ENCODE measurements around the gene HIRIP3. TPM values are rescaled to one million over a fixed set of nuclear protein-coding genes. Genes with fewer than 3 reads are reported as not detected.

The HIRIP3 gene
- total and polyA plus RNA-seq, 2 donors from 2014 or later = 16.0 to 18.7 TPM

DNA sequence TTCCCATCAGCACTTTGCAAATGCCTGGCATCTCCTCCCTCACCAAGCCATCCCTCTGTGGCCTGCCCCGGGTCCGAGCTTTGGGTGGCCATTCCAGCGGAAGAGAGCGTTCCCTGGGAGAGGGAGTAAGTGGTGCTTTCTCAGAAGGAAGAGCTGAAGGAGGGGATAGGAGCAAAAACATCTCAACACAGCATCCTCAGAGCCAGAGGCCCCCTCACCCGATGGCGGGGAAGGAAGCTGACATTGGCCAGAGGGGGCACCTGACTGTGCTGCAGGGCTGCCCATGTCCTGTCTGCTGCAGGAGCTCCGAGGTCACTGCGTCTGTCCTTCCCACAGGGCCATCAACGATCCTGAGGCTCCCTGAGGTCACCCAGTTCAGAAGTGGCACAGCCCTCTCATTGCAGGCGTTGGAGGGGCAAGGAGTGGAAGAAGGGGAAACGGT, 36.1 kb upstream of the HIRIP3 start:
- H3K27me3 ChIP-seq (ENCODE audit: control insufficient read depth, insufficient read depth, low read length) = peaks cover 3% of the 10 kb centered on the region
- TF ChIP-seq, protein P1, sequence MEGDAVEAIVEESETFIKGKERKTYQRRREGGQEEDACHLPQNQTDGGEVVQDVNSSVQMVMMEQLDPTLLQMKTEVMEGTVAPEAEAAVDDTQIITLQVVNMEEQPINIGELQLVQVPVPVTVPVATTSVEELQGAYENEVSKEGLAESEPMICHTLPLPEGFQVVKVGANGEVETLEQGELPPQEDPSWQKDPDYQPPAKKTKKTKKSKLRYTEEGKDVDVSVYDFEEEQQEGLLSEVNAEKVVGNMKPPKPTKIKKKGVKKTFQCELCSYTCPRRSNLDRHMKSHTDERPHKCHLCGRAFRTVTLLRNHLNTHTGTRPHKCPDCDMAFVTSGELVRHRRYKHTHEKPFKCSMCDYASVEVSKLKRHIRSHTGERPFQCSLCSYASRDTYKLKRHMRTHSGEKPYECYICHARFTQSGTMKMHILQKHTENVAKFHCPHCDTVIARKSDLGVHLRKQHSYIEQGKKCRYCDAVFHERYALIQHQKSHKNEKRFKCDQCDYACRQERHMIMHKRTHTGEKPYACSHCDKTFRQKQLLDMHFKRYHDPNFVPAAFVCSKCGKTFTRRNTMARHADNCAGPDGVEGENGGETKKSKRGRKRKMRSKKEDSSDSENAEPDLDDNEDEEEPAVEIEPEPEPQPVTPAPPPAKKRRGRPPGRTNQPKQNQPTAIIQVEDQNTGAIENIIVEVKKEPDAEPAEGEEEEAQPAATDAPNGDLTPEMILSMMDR (IDR thresholded peaks at IDR 0.05; ENCODE audit: borderline replicate concordance, extremely low read depth, insufficient read depth) = no peak

DNA sequence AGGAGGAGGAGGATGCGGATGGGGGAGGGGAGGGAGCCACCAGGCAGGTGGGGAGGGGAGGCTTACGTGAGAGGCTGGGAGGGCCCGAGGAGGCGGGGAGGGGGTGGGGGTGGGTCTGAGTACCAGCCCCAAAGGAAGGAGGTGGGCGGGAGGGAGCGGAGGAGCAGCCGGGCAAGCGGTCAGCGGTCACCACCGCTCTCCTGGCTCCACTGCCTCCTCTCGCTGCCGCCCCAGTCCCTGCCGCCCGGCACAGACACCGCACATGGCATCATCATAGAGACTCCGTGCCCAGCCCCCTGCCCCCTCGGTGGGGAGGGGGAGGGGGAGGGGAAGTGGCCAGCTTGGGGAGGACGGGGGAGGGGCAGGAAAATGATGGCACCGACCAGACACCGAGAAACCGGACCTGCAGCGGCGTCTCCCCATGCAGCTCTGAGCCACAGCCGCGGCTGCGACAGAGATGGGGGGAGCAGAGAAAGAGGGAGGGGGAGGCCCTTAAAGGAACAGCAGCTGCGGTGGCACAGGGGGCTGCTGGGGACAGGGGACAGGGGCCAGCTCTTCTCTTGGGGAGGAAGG, 35.5 kb upstream of the HIRIP3 start, which contains the start of gene TLCD3B:
TLCD3B (minus strand) TSS at position 431 of the 573 bp plus-strand sequence. CDS start 744 bp downstream, outside the sequence.
- H3K27ac ChIP-seq (ENCODE audit: low read depth in 2 of 2, low read length in 2 of 2) = no peak within 1 kb of the TSS
- H3K27me3 ChIP-seq (ENCODE audit: control insufficient read depth, insufficient read depth, low read length) = peaks cover 3% of the 10 kb centered on the region
- intact Hi-C loops (cut with DNase I) = no loop called here
- no peak within 1 kb of the TSS for H3K9ac ChIP-seq (ENCODE audit: low read length in 3 of 3)
- peak in 4 of 5 donors; percentile 46 to 82 (median 53) for DNase-seq
- H3K4me3 ChIP-seq (ENCODE audit: low read length in 3 of 3) = no peak within 1 kb of the TSS
- TF ChIP-seq, protein P1 (IDR thresholded peaks at IDR 0.05; ENCODE audit: borderline replicate concordance, extremely low read depth, insufficient read depth) = no peak
- H3K36me3 ChIP-seq (ENCODE audit: control insufficient read depth in 2 of 3, insufficient read depth in 3 of 3, low read length in 3 of 3) = no peaks in the 10 kb centered on the region
- H3K9me3 ChIP-seq (ENCODE audit: control insufficient read depth in 2 of 3, insufficient read depth in 1 of 3, low read length in 3 of 3) = no peaks in the 10 kb centered on the region
- no peak for FAIRE-seq
- no peaks in the 10 kb centered on the region for H3K4me1 ChIP-seq (ENCODE audit: control insufficient read depth in 2 of 3, insufficient read depth in 2 of 3, low read depth in 1 of 3, low read length in 3 of 3)

More for the DNA sequence above, 36.1 kb upstream of the HIRIP3 start:
- FAIRE-seq (no peak), DNase-seq (no peak)
- no peaks in the 10 kb centered on the region for H3K9me3 ChIP-seq (ENCODE audit: control insufficient read depth in 2 of 3, insufficient read depth in 1 of 3, low read length in 3 of 3)
- no peaks in the 10 kb centered on the region for H3K4me1 ChIP-seq (ENCODE audit: control insufficient read depth in 2 of 3, insufficient read depth in 2 of 3, low read depth in 1 of 3, low read length in 3 of 3)
- H3K27ac ChIP-seq (ENCODE audit: low read depth in 2 of 2, low read length in 2 of 2) = no peak overlapping the region
- no peak overlapping the region for H3K9ac ChIP-seq (ENCODE audit: low read length in 3 of 3)
- no peak overlapping the region for H3K4me3 ChIP-seq (ENCODE audit: low read length in 3 of 3)
- H3K36me3 ChIP-seq (ENCODE audit: control insufficient read depth in 2 of 3, insufficient read depth in 3 of 3, low read length in 3 of 3) = no peaks in the 10 kb centered on the region
- intact Hi-C loops (cut with DNase I) = no loop called here

DNA sequence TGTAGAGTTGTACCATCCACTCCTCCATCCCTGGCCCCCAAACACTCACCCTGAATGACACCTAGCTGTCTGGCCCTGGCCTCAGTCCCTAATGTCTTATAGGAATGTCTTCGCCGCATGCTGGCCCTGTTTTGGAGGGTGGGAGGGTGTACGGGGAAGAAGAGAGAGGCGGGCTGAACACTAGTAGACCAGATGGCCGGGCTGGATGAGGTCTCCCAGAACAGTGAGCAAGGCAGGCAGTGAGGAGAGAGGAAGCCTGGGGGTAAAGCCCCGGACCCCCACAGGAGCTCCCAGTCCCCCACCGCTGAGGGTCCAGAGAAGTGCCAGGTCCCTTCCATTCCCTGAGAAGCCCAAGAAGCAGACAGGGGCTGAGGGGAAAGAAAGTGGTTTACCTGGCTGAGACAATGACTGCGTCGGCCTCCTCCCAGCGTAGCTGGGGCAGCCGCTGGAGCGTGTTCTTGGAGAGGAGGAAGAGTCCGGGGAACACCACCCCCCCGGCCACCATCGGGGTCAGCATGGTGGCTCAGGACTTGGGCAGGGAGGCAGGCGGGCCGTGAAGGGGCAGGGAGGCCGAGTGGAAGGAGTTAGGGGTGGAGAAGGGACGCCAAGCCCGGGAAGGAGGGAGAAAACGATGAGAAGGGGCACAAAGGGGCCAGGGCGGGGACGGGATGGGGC, 34.7 kb upstream of the HIRIP3 start:
- no peak overlapping the region for H3K9ac ChIP-seq (ENCODE audit: low read length in 3 of 3)
- TF ChIP-seq, protein P1 (IDR thresholded peaks at IDR 0.05; ENCODE audit: borderline replicate concordance, extremely low read depth, insufficient read depth) = no peak
- no peaks in the 10 kb centered on the region for H3K36me3 ChIP-seq (ENCODE audit: control insufficient read depth in 2 of 3, insufficient read depth in 3 of 3, low read length in 3 of 3)
- H3K9me3 ChIP-seq (ENCODE audit: control insufficient read depth in 2 of 3, insufficient read depth in 1 of 3, low read length in 3 of 3) = no peaks in the 10 kb centered on the region
- FAIRE-seq (no peak), DNase-seq (no peak)
- H3K27me3 ChIP-seq (ENCODE audit: control insufficient read depth, insufficient read depth, low read length) = peaks cover 3% of the 10 kb centered on the region
- H3K4me3 ChIP-seq (ENCODE audit: low read length in 3 of 3) = no peak overlapping the region
- no peak overlapping the region for H3K27ac ChIP-seq (ENCODE audit: low read depth in 2 of 2, low read length in 2 of 2)
- no peaks in the 10 kb centered on the region for H3K4me1 ChIP-seq (ENCODE audit: control insufficient read depth in 2 of 3, insufficient read depth in 2 of 3, low read depth in 1 of 3, low read length in 3 of 3)
- intact Hi-C loops (cut with DNase I) = no loop called here

All from kidney (tissue), 14 donors.